HG02623 (cell line): ENCODE results near the gene TSPOAP1.

ENCODE experiments used
- ATAC-seq: cut with Tn5 transposase; IDR thresholded peaks from one replicate; pipeline ENCODE4 v1.9.1; 2021; ENCODE audit warnings: moderate library complexity; ENCODE audit not compliant: unreplicated experiment

Gene TSPOAP1, protein sequence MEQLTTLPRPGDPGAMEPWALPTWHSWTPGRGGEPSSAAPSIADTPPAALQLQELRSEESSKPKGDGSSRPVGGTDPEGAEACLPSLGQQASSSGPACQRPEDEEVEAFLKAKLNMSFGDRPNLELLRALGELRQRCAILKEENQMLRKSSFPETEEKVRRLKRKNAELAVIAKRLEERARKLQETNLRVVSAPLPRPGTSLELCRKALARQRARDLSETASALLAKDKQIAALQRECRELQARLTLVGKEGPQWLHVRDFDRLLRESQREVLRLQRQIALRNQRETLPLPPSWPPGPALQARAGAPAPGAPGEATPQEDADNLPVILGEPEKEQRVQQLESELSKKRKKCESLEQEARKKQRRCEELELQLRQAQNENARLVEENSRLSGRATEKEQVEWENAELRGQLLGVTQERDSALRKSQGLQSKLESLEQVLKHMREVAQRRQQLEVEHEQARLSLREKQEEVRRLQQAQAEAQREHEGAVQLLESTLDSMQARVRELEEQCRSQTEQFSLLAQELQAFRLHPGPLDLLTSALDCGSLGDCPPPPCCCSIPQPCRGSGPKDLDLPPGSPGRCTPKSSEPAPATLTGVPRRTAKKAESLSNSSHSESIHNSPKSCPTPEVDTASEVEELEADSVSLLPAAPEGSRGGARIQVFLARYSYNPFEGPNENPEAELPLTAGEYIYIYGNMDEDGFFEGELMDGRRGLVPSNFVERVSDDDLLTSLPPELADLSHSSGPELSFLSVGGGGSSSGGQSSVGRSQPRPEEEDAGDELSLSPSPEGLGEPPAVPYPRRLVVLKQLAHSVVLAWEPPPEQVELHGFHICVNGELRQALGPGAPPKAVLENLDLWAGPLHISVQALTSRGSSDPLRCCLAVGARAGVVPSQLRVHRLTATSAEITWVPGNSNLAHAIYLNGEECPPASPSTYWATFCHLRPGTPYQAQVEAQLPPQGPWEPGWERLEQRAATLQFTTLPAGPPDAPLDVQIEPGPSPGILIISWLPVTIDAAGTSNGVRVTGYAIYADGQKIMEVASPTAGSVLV (N-terminal part only)

DNA sequence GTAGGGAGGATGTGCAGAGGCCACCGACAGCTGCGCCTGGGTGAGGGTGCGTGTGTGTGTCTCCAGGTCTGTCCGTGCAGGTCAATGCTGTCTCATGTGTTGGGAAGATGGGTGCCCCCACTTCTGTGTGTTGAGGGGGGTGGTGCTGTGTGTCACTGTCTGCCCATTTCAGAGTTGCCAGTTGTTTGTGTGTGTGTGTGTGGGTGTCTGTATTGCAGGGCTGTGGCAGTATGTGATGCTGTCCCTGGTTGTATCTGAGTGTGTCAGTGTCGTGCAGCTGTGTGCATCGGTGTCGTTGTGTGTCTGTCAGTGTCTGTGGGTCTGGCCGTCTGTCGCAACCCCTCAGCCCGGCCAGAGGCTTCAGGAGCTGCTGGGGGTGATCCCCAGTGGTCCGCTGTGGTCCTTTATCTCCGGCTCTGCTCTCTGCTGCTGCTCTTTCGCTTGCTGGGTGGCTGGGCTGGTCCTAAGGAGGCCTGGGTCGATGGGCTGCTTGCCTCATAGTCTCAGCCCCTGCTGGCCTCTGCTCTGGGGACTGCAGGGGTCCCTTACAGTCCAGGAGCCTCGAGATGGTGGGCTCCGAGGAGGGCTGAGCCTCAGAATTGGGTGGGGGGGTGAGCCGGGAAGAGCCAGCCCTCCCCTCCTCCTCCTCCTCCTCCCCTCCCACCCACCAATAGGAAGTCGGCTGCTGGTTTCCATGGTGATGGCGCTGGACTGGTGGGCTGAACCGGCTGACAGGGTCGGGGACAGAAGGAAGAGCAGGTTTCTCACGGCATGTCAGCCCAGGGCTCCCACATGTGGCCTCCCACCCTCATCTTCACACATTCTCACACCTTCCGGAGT is at the start of gene TSPOAP1:
TSS of gene TSPOAP1 (minus strand) at position 601 of the 840 bp plus-strand sequence. CDS start 875 bp downstream, outside the sequence.
- peak; percentile 11 for ATAC-seq

- ATAC-seq: no peak
These were observed 49.1 kb upstream of the TSPOAP1 start for GRCh38 chr17:58377661-58378060.

DNA sequence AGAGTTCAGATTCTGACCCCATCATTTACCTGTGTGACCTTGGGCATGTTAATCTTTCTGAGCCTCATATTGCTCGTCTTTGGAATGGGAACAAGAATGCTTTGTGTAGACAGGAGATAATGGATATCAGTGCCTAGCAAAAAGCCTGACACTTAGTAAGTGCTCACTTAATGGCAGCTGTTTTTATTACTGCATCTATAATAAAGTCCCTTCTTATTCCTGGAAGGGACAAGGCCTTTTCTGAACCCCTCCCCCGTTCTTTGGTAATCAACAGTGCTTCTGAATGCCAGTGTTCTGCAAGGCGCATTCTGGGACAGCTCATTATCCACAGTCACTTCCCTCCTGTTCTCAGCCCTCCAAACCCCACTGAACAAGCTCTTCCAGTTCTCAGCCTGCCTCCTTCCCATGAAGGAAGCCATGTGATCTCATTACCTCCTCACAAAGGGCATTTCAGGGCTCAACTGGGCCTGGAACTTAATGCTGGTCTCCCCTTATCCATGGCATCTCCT is 48.6 kb upstream of the TSPOAP1 start:
- ATAC-seq: no peak

GRCh38 chr17:58376472-58377000 is 47.9 kb upstream of the TSPOAP1 start:
- ATAC-seq: no peak

GRCh38 chr17:58375811-58376210 is 47.2 kb upstream of the TSPOAP1 start:
- no peak for ATAC-seq

- no peak for ATAC-seq
These were observed 46.7 kb upstream of the TSPOAP1 start for GRCh38 chr17:58375256-58375655.

- ATAC-seq: no peak
These were observed 45.3 kb upstream of the TSPOAP1 start for GRCh38 chr17:58373923-58374322.

DNA sequence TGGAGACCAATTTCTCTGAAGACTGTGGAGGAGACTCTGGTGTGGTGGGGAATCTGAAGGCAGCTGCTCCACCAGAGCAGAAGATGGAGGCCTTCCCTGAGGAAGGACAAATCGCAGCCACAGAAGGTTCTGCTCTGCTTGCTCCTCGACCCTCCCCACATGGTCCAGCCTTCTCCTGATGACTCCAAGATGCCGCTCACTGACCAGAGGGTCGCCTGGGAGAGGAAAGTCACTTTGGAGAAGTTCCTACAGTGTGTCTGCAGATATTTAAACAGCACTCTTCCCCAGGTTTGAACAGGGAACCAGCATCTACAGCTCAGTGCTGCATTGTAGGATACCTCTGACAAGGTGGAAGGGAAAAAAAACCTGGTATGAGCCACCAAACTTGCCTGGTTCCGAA is 44.4 kb upstream of the TSPOAP1 start:
- no peak for ATAC-seq

GRCh38 chr17:58371300-58371950 is 42.8 kb upstream of the TSPOAP1 start:
- ATAC-seq: no peak

DNA sequence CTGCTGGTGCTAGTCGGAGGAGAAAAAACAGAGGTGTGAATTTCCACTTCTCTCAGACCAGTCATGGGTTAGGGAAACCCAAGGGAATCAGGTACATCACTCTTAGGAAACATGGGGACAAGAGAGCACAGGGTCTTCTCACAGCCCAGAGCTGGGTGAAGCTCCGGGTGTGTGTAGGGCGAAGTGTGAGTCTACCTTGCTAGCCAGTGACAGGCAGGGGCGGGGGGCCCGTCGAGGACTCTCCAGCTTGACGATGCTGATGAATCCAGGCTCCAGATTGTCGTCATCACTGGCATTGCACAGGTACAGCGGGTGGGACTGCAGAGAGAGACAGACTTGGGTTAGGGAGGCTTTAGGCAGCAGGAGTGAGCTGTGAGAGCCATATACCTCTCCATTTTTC is 42.1 kb upstream of the TSPOAP1 start:
- no peak for ATAC-seq

- ATAC-seq: no peak
These were observed 41.7 kb upstream of the TSPOAP1 start for GRCh38 chr17:58370309-58370708.

GRCh38 chr17:58369214-58370031 is 40.8 kb upstream of the TSPOAP1 start:
- ATAC-seq: no peak

DNA sequence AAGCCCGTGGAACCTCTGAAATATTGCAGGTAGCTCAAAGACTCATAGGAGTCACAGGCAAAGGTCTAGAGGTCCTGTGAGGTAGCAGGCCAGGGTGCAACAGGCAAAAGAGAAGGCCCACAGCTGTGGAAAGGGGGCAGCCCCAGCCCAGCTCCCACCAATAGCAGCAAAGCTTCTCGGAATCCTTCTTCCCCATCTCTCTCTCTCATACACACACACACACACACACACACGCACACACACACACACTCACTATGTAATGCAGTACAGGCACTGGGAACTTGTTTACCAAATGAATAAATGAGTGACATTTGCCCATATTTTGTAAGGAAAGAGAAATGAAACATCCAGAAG is 40.2 kb upstream of the TSPOAP1 start:
- ATAC-seq: no peak

DNA sequence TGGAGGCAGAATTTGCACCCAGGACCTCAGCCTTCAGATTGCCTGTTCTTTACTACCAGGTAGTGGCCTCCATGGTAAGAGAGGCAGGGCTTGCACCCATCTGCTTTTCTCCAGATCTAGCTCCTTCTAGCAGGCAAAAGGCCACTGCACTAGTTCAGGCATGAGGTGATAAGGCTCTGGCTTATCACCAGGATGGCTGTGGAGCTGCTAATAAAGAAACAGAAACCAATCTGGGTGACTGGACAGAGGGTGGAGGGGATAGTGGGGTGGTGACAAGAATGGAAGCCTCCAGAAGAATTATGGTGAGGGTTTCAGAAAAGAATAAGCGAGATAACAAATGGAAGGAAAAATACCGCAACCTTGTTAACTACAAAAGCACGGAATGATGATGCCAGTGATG is 38.9 kb upstream of the TSPOAP1 start:
- ATAC-seq: no peak

DNA sequence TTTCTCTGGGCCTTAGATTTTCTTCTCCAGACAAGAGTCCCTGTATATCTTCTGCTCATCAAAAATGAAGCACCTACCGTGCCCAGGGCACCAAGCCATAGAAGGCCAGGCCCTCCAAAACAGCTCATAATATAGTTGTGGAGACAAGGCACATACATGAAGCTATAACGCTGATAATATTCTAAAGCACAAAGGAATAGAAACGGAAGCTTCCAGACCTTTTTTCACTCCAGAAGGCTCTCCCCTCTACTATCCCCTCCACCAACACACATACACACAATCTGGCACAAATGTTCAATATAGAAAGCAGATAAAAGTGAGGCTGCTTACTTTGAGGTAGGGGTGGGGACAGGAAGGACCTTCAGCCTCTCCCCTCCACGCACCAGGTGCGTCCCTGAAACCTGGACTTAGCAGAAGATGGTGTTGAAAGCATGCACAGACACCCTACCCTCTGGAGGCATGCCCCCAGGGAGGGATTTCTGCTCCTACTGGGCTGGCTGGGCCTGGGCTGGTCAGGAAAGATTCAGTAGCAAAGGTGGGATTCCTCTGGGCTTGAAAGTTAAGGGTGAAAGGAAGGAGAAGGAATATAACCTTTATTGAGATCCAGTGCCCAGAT is 37.5 kb upstream of the TSPOAP1 start:
- ATAC-seq: no peak

DNA sequence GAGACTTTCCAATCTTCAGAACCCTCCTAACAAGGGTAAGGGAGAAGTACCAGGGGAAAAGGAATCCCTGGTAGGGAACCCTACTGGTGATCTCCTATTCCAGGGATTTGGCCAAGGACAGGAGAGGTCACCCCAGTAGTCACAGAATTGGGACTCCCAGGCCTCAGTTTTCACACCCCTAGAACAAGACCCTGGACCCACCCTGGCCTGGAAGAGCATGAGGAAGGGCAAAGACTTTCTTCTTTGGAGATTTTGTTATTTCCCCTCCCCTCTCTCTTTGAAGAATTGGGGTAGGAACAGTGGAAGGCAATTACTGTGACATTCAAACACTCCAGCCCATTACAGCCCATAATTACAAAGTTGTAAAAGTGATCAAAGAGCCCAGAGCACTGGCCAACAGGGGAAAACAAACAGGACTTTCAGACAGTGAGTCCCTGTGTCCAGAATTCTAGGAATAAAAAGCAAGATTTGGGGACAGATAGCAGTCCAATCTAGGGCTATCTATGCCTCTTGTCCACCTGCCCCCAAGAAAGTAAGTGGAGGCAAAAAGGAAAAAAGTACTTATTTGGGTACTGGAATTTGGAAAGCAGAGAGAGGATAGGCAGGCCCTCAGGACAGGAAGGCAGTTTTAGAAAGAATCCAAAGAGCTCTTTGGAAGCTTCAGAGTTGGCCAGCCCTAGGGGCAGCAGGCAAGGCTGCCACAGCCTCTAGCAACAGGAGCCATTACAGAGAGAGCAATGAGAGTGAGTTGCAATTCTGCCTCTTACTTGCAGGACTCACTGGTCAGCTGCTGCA is 36.8 kb upstream of the TSPOAP1 start:
- no peak for ATAC-seq

DNA sequence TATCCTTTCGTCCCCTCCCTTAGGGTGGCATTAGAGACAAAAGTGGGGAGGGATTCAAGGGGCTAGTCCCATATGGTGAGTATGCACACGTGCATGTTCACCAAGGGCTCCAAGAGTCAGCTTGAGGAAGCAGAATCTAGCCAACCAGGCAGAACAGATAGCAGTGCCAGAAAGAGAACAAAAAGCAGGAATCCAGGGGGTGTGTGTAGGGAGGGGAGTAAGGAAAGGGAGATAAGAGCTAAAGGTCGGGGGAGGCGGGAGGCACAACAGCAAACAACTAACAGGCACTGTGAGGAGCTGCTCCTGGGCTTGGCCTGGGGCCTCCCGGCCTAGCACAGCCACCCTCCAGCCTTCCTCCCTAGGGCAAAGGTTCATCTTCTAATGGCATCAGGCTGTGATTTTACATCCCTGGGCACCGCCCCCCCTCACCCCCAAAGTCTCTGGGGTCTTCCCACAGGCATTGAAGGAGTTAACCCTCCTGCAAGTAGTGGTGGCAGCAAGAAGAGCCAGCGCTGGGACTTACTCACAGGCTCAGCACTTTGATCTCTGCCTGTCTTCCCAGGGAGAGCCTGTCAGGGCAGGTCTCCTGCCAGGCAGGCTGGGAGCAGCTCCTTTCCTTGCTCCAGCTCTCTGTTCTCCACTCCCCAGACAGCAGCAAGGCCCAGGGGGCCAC is 35.8 kb upstream of the TSPOAP1 start:
- no peak for ATAC-seq
